Mammary epithelial cell (primary cell): ENCODE data around the gene CAMSAP1.

ENCODE experiments used
- EZH2 ChIP-seq: IDR thresholded peaks from 2 replicates; pipeline ENCODE4 v1.6.1; 2012; ENCODE audit warnings: low read length, inconsistent platforms, borderline replicate concordance
- TF ChIP-seq, protein P1 (sequence below), 2 donors: IDR thresholded peaks in 1 of 2; conservative IDR thresholded peaks in 1 of 2; 2 replicates each; pipeline ENCODE4 v1.5.1; 2011 to 2012; ENCODE audit warnings: inconsistent platforms in 2 of 2, low read length in 2 of 2, mild to moderate bottlenecking in 2 of 2, control low read depth in 1 of 2, low read depth in 1 of 2; ENCODE audit not compliant: insufficient read depth in 1 of 2; ENCODE audit errors: extremely low read depth in 1 of 2

DNA sequence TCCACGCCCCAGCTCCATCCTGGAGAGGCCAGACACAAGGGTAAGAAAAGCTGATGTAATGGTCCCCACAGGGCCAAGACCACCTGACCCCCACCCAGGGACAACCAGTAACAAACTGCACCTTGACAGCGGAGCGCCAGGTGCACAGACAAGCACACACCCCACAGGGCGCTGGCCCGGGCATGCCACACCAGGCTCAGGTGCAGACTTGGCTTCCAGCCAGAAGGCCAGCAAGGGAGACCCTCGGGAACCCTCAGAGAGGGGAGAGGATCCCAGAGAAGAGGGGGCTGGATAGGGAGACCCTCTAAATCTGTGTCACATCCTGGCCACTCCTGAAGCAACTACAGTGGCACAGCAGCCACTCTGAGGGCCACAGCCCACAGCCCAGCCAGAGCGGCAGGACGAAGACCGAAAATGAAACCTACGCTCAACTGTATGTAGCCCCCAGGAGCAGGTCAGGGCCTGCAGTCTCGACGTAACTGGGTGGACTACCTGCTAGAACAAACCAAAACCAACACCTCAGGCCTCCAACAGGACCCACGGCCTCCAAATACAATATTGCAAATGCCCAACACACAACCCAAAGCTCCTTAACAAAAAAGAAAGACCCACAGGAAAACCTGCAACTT is 18.5 kb downstream of the CAMSAP1 start:
- TF ChIP-seq, protein P1, sequence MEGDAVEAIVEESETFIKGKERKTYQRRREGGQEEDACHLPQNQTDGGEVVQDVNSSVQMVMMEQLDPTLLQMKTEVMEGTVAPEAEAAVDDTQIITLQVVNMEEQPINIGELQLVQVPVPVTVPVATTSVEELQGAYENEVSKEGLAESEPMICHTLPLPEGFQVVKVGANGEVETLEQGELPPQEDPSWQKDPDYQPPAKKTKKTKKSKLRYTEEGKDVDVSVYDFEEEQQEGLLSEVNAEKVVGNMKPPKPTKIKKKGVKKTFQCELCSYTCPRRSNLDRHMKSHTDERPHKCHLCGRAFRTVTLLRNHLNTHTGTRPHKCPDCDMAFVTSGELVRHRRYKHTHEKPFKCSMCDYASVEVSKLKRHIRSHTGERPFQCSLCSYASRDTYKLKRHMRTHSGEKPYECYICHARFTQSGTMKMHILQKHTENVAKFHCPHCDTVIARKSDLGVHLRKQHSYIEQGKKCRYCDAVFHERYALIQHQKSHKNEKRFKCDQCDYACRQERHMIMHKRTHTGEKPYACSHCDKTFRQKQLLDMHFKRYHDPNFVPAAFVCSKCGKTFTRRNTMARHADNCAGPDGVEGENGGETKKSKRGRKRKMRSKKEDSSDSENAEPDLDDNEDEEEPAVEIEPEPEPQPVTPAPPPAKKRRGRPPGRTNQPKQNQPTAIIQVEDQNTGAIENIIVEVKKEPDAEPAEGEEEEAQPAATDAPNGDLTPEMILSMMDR (conservative IDR thresholded peaks at IDR 0.05 in 1 of 2, IDR thresholded peaks at IDR 0.05 in 1 of 2; ENCODE audit: extremely low read depth in 1 of 2, insufficient read depth in 1 of 2, low read depth in 1 of 2, low read length in 2 of 2) = no peak
- TF ChIP-seq EZH2 = no peak
